IPS DF 4.7 (cell line): ENCODE results near the gene SEPTIN12.

Experiments used
- DNase-seq: peaks from one replicate; pipeline ENCODE4 v3.0.0-alpha.2; 2013; ENCODE audit warnings: low spot score; ENCODE audit errors: extremely low read depth

SEPTIN12 gene

GRCh38 chr16:4729876-4730275 lies 58.3 kb downstream of the SEPTIN12 start:
- DNase-seq = no peak

DNA sequence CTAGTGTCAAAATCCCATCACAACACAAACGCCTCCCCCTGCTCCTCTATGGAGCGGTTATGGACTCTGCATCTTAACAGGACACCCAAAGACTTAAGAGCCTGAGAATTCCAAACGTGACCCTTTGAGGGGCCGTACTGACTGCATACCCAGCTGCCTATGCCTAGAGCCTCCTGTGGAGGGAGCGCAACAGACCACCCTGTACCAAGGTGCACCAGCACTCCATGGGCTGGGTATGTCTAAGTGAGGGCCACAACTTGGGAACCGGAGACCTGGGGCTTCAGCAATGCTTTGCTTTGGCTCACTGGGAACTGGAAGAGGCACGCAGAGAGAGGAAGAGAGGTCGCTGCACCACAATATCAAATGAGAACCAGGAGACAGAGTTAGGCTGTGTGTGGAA lies 59.5 kb downstream of the SEPTIN12 start:
- no peak for DNase-seq
